Glomerular visceral epithelial cell (primary cell): ENCODE data around the gene COL28A1.
A peak's percentile ranks its signal among the peaks of the same experiment; 100 is the strongest.

Experiments
- DNase-seq: peaks from one replicate; pipeline ENCODE4 v3.0.0-alpha.2; 2016; ENCODE audit errors: extremely low spot score

Gene COL28A1

GRCh38 chr7:7331523-7331922 lies 204.2 kb downstream of the COL28A1 start:
- no peak for DNase-seq

- DNase-seq = no peak
Observed at GRCh38 chr7:7330997-7331396, 204.7 kb downstream of the COL28A1 start.

- DNase-seq = no peak
Observed at GRCh38 chr7:7329326-7329725, 206.3 kb downstream of the COL28A1 start.

- no peak for DNase-seq
Observed at GRCh38 chr7:7327423-7327822, 208.2 kb downstream of the COL28A1 start.

GRCh38 chr7:7324698-7325097 lies 211.0 kb downstream of the COL28A1 start:
- no peak for DNase-seq

- DNase-seq = no peak
Observed at GRCh38 chr7:7323921-7324320, 211.8 kb downstream of the COL28A1 start.

- peak; percentile 70 for DNase-seq
Observed at GRCh38 chr7:7323352-7323751, 212.3 kb downstream of the COL28A1 start.

GRCh38 chr7:7321681-7322080 lies 214.0 kb downstream of the COL28A1 start:
- DNase-seq = peak; percentile 96

- DNase-seq = no peak
Observed at GRCh38 chr7:7318601-7319000, 217.1 kb downstream of the COL28A1 start.

GRCh38 chr7:7317850-7318249 lies 217.8 kb downstream of the COL28A1 start:
- DNase-seq = no peak

- peak; percentile 66 for DNase-seq
Observed at GRCh38 chr7:7315851-7316250, 219.8 kb downstream of the COL28A1 start.

- DNase-seq = no peak
Observed at GRCh38 chr7:7312323-7312722, 223.3 kb downstream of the COL28A1 start.

GRCh38 chr7:7311001-7311400 lies 224.7 kb downstream of the COL28A1 start:
- no peak for DNase-seq

GRCh38 chr7:7309203-7309602 lies 226.5 kb downstream of the COL28A1 start:
- no peak for DNase-seq
